Gastroesophageal sphincter (tissue), 3 donors: ENCODE data around the gene MEGF11.

Experiments used
- EP300 ChIP-seq: sonication (generic); formaldehyde crosslinking; IDR thresholded peaks from one replicate; pipeline ENCODE4 v1.6.1; 2017; ENCODE audit warnings: antibody characterized with exemption, mild to moderate bottlenecking
- POLR2A ChIP-seq, 2 donors: fragments of 450-650 bp; IDR thresholded peaks; one replicate each; pipeline ENCODE4 v1.6.1; 2017; ENCODE audit warnings: antibody characterized with exemption in 2 of 2, mild to moderate bottlenecking in 2 of 2, moderate library complexity in 1 of 2
- TF ChIP-seq, protein P1 (sequence below), 4 experiments: fragments of 200-600 bp in 2 of 4; fragments of 450-650 bp in 2 of 4; sonication (generic) in 1 of 4; IDR thresholded peaks; one replicate each; pipeline ENCODE4 v1.5.1; 2017 to 2019; ENCODE audit warnings: antibody characterized with exemption in 4 of 4, mild to moderate bottlenecking in 2 of 4, moderate library complexity in 2 of 4

GRCh38 chr15:66080717-66081398 lies 172.7 kb downstream of the MEGF11 start:
- TF ChIP-seq, protein P1, sequence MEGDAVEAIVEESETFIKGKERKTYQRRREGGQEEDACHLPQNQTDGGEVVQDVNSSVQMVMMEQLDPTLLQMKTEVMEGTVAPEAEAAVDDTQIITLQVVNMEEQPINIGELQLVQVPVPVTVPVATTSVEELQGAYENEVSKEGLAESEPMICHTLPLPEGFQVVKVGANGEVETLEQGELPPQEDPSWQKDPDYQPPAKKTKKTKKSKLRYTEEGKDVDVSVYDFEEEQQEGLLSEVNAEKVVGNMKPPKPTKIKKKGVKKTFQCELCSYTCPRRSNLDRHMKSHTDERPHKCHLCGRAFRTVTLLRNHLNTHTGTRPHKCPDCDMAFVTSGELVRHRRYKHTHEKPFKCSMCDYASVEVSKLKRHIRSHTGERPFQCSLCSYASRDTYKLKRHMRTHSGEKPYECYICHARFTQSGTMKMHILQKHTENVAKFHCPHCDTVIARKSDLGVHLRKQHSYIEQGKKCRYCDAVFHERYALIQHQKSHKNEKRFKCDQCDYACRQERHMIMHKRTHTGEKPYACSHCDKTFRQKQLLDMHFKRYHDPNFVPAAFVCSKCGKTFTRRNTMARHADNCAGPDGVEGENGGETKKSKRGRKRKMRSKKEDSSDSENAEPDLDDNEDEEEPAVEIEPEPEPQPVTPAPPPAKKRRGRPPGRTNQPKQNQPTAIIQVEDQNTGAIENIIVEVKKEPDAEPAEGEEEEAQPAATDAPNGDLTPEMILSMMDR (IDR thresholded peaks at IDR 0.05), result no peak
- TF ChIP-seq POLR2A (IDR thresholded peaks at IDR 0.05), result no peak
- TF ChIP-seq EP300, result no peak
